Effector CD4-positive, alpha-beta T cell (primary cell): Measurements from ENCODE around the gene NDFIP2.

ENCODE experiments used
- DNase-seq: peaks from one replicate; pipeline ENCODE4 v3.0.0-alpha.2; 2020
- total RNA-seq: gene quantifications from one replicate; lab custom pipeline; 2026; lab: John Stamatoyannopoulos, UW

NDFIP2 gene, protein sequence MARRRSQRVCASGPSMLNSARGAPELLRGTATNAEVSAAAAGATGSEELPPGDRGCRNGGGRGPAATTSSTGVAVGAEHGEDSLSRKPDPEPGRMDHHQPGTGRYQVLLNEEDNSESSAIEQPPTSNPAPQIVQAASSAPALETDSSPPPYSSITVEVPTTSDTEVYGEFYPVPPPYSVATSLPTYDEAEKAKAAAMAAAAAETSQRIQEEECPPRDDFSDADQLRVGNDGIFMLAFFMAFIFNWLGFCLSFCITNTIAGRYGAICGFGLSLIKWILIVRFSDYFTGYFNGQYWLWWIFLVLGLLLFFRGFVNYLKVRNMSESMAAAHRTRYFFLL
- 24.0 reads per million, percentile 51 among the genes with 10 or more reads in this experiment for total RNA-seq

DNA sequence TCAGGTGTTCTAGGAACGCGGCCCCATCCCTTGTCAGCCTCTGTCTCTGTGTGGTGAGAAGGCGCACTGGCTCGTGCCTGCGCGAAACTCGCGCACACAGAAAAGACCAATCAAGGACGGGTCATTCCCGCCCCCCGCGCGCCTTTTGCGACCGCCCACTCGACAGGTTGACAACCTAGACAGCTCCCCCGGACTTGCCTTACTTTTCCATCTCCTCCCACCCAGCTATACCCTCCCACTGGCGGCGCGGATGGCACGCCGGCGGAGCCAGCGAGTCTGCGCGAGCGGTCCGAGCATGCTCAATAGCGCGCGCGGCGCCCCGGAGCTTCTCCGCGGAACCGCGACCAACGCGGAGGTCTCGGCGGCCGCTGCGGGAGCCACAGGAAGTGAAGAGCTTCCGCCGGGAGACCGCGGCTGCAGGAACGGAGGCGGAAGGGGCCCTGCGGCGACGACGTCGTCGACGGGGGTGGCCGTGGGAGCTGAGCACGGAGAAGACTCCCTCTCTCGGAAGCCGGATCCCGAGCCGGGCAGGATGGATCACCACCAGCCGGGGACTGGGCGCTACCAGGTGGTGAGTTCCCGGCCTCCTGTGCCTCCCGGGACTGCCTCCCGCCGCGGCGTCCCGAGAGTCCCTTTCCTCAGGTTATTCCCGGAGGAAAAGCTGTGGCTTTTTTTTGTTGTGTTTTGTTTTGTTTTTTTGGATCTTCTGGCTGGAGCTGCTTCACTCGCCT is at the start of gene NDFIP2:
Gene NDFIP2 (plus strand): TSS at position 202 of the 731 bp plus-strand sequence. CDS start 49 bp downstream, at position 251.
- DNase-seq, result peak; percentile 74

DNA sequence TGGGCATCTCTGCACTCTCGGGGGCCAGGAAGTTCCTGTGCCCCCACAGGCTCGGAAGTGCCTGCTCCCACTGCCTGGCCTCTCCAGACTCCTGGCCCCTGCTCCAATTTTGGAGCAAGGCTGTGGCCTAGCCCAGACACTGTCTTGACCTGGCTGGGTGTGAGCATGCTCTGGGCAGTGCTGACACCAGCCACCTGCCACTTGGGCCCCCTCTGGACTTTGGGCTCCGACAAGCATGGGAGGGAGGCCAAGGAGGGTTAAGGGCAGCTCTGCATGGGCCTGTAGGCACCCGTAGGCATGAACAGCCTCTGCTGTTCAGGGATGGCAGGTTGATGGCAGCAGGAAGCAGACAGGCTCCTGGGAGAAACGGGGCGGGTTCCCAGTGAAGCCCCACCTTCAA is 48.9 kb upstream of the NDFIP2 start:
- no peak for DNase-seq

DNA sequence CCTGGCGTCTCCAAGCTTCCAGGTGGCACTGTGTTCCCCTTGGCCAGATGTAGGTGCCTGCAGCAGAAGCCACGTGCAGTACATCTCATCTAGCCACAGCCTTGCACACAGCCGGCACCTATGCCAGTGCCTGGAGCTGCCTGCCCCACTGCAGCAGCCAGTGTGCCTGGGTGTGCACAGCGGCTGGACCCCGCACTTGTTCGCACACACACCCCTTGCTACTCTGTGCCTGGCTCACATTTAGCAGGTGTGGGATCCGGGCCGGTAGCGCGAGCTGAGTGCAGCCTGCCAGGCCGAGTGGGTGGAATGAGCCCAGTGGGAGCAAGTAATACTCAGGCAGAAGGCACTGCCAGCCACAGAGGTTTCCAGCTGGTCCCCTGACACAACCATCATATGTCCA is 48.0 kb upstream of the NDFIP2 start:
- DNase-seq, result no peak

DNA sequence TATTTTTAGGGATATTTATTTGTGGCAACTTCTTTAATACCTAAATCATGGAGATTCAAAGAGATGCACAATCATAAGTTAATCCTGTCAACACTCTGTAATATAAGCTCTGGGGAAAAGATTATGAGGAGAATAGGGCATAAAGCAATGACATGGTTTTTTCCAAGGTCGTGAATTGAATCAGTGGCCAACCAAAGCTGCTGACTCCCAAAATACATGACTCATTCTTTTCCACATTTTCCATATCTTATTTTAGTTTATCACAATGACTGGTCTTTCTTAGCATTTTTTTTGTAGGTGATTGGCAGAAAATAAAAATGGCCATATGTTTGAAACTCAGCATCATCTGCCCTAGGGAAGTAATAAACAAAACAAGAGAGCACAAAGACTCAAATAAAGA is 46.4 kb upstream of the NDFIP2 start:
- no peak for DNase-seq

DNA sequence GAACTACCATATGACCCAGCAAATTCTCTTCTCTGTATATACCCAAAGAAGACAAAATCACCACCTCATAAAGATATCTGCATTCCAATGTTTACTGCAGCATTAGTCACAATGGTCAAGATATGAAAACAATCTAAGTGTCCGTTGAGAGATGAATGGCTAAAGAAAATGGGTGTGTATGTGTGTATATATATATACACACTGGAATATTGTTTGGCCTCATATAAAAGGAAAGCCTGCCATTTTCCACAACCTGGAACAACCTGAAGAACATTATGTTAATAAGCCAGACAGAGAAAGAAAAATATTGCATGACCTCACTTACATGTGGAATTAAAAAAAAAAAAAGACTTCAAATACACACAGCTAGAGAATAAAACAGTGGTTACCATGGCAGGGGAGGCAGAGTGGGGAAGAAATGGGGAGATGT is 45.4 kb upstream of the NDFIP2 start:
- no peak for DNase-seq

DNA sequence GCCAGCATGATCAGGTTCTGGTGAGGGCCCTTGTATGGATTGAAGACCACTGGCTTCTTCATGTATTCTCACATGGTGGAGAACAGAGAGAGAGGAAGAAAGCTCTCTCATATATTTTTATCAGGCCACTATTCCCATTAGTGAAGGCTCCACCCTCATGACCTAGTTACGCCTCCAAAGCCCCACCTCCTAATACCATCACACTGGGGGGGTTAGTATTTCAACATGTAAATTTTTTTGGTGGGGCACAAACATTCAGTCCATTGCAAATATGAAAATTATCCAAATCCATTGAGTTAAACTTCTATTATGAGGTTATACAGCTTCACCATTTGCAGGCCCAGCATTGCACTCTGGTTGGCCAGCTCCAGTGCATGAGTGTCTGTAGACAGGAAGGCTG is 41.7 kb upstream of the NDFIP2 start:
- DNase-seq, result no peak

DNA sequence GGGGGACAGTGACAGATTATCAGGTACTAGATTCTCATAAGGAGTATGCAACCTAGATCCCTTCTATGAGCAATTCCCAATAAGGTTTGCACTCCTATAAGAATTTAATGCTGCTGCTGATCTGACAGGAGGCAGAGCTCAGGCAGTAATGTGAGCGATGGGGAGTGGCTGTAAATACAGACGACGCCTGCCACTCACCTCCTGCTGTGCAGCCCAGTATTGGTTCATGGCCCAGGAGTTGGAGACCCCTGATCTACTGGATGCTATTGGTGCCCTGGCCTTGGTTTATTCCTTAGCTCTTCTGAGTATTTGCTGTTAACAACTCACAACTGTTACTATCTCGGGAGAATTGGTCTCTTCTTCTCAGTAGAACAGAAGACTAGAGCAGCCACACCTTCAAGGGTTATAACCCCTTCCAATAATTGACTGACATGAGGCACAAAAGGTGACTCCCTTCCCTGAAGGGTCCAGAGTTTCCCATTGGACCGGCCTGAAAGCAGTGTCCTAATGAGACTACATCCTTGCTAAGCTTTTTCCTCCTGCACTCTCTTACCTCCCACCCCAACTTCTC is 39.9 kb upstream of the NDFIP2 start:
- DNase-seq, result no peak

DNA sequence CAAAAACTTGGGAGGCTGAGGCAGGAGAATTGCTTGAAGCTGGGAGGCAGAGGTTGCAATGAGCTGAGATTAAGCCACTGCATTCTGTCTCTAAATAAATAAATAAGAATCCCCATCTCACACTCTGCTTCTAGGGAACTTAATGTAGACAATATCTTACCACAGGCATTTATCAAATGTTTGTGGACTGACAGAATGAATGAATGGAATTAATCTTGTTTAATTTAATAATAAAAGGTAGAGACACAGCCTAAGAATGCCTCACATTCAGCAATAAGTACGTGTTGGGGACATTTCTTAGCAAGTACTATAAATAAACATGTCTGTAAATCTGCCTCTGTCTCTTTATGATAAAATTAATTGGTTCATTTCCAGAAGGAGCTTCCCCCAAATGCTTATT is 38.7 kb upstream of the NDFIP2 start:
- no peak for DNase-seq

DNA sequence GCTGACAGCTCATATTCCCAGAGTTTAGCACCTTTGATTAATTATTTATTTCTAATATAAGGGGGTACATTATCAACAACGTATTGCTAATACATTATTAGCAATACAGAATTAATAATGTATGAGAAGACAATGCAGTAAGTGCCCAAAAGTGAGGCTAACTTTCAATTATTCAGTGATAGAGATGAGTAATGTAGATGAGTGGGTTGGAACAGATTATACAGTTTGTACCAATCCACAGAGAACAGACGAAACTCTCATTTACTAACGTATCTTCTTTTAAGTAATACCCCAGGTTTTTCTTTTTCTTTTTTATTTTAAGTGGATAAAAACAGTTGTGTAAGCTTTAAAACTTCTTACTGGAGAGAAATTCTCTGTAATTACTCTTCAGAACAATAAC is 38.2 kb upstream of the NDFIP2 start:
- no peak for DNase-seq

DNA sequence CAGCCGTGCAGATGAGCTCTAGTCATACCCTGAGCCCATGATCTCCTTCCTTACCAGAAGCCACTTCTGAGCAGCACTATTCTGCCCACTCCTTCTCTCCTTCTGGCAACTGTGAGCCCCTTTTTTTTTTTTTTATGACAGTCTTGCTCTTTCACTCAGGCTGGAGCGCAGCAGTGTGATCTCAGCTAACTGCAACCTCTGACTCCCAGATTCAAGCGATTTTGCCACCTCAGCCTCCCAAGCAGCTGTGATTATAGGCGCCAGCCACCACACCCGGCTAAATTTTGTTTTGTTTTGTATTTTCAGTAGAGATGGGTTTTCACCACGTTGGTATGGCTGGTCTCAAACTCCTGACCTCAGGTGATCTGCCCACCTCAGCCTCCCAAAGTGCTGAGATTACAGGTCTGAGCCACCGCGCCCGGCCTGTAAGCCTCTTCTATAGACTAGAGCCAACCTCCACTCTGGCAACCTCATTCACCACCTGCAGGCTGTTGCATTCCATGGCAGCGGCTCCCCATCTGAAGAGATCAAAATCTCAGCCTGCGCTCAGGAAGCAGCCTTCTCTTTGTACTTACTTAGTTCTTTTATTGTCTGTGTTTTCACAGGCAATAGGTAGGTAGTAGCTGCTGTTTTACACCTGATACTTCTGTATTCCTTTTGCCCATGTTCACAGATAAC is 34.8 kb upstream of the NDFIP2 start:
- DNase-seq, result no peak

DNA sequence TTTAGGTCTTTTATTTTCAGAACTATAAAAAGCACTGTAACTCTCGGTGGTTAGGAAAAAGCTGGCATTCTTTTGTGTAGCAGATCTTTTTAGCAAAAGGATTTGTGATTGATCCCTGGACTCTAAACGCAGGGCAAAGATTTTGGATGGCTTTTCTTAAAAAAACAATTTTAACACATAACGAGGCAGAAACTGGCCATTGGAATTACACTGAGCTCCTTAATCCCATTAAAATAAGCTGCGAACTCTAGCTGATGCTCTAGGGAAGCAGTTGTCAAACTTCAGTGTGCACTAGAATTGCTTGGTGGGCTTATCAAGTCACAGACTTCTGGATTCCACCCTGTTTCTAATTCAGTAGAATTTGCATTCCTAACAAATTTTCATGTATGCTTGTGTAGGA is 33.8 kb upstream of the NDFIP2 start:
- DNase-seq, result no peak

DNA sequence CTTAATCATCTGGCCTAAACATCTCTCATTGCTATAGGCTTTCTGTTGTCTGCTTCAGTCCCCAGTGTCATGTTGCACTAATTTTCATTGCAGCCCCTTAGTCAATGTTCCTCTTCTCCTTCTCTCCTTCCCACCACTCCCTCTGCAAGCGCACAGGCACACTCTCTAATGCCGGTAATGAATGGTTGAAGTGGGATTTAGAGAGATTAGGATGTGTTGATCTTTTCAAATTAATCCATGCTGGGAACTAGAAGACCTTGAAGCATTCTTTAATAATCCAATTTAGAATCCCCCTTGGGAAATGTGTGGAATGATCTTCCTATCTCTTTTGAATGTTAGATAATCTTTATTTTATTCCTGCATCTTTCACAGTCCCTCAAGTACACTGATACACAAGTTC is 33.2 kb upstream of the NDFIP2 start:
- no peak for DNase-seq

DNA sequence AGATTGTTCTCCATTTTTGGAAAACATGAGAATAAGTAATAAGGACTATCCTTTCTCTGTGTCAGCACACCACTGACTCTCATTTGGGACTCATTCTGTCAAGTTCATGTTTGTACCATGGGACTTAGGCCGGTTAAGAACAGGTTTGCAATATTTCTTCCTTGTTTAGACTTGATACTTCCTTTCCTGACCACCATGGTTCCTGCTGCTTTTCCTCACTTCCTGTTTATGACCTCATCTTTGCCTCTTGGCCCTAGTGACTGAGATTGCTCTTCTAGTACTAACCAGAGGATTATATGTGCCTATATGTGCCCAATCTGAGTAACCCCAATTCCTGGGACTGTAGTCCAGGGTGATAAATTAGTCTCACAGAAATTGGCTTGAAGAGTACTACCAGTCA is 32.5 kb upstream of the NDFIP2 start:
- DNase-seq, result no peak

DNA sequence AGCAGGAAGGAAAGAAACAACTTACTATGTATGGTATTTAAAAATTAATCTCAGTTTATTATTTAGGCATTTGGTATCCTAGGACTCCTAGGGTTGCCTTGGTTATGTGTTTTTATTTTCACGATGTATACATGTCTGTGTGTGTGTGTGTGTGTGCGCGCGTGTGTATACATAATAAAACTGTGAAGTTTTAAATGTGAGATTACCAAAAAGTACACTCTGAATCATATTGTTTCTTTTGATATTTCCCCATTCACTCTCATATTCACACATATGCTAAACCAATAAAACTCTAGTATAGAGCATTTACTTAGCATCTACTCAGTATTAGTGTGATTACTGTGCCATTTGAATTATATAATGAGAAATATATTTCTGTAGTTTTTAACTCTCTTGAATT is 30.8 kb upstream of the NDFIP2 start:
- no peak for DNase-seq

DNA sequence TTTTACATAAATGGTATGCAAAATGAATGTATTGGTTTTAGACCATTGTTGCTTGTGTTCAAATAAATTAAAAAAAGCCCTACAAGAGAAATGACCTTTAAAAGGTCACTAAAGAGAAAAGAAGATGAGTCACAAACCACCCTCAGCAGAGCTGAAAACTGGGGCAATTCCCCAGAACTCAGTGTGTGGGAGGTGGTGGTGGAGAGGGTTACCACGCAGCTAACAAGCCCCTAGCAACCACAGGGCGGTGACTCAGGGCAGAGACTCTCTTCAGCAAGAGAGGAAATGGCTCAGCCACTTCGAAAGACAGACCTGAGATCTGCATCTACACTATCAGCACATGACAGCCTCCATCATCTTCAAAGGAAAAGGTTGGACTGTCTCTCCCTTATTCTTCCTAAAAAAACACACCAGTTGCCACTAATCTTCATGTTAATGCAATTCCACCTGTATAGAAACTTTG is 29.4 kb upstream of the NDFIP2 start:
- peak; percentile 75 for DNase-seq

DNA sequence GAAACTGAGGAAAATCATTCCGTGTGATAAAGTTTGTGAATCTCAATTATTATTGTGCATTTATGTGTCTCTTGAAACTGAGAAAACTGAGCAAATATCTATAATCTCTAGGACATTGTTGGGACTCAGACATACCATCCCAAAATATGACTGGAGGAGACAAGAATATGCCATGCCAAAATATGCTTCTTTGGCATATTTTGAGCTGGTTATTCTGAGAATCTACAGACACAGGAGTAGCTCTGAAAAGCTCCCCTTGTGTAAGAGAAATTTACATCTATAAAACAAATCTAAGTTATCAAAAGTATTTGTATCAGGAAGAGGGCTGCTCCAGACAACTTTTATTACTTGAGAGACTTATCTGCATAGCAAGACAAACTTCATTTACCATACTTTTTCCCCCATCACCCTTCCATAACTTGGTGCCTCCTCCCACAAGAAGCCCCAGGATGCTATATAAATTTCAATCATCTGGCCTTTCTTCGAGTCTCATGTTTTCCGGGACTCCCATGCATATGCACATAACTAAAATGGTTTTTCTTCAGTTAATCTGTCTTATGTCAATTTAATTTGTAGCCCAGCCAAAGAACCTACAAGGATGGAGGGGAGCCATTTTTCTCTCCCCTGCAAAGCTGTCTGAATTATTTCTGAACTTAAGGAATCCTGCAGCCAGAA is 28.6 kb upstream of the NDFIP2 start:
- no peak for DNase-seq

DNA sequence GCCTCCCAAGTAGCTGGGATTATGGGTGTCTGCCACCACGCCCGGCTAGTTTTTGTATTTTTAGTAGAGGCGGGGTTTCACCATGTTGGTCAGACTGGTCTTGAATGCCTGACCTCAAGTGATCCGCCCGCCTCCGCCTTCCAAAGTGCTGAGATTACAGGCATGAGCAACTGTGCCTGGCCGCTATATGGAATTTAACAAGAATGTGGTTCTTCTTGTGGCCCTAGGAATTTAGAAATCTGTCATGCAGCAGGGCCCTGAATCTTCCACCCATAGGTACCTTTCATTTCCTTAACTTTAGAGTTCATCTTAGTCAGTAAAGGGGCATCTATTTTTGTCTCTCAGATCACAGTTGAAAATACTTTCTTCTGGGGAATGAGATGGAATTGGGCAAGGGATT is 25.6 kb upstream of the NDFIP2 start:
- no peak for DNase-seq

DNA sequence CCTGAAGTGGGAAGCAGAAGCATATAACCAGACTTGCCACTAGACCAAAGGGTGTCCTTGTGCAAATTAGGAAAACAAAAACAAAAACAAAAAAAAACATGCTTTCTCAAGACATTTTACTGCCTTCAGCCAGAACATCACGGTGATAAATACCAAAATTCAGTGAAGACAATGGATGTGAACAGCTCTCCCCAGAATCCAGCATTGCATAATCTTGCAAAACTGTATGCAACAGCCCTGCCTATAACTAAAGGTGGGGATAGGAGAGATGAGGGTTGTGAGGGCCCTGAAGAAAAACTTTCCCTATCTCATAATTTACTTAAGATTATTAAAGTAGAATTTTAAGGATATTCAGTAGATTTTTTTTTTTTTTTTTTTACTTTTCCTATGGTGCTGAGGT is 24.9 kb upstream of the NDFIP2 start:
- no peak for DNase-seq

DNA sequence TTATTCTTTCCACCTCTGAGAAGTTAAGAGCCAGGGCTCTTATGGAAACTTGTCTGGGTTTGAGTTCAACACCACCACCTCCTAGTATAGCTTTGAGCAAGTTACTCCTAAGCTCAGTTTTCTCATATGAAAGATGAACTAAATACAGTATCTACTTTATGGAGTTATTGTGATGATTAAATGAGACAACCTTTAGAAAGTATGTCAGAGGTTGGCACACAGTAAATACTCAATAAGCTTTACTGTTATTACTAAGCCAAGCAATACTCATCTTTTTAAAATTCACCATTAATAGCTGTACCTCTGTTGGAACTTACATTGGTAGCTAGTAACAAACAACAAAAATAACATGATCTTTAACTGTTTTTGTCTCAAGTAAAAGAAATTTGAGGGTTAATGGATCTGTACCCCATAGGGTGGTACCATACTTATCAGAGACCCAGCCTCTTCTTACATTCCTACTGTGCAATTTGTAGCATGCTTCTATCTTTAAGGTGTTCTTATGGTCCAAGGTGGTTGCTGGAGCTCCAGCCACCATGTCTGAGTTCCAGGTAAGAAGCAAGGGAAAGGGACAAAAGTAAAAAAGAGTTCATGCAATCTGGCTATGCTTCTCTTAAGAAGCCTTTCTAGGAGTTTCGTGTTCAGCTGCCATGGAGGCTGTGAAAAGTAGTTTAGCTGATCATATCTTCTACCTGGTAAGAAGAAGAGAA is 24.1 kb upstream of the NDFIP2 start:
- no peak for DNase-seq

DNA sequence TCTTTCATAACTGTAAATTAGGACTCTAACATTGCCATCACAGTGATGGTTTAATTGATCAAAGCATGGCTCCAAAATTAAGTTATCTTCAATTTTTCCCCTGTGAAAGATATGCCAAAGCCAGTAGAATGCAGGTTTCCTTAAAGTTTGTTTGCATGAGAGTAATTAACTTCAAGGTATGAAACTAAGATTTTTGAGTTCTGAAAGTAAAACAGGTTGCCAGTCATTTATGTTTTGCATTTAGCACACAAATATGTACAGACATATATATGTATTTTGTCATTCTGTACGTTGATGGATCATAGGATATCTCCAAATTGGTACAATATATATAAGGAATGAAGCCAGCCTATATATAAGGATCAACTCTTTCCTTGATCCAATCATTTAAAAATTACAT is 23.6 kb upstream of the NDFIP2 start:
- DNase-seq, result no peak

DNA sequence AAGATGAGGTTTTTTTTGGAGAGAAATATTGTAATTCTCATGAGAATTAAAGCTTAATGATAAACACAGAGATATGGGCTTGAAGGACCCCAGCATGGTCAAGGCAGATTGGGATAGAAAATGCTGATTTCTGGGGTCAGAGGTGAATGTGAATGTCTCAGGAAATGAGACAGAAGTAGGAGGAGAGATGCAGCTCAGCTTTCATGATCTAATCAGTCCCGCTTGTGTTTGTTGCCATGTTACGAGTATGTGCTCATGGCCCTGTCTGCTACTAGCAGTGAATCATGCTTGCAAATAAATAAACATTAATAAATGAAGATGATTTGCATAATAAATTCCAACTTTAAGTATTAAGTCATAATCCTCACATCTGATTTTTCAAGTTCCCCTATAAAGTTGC is 23.0 kb upstream of the NDFIP2 start:
- no peak for DNase-seq

DNA sequence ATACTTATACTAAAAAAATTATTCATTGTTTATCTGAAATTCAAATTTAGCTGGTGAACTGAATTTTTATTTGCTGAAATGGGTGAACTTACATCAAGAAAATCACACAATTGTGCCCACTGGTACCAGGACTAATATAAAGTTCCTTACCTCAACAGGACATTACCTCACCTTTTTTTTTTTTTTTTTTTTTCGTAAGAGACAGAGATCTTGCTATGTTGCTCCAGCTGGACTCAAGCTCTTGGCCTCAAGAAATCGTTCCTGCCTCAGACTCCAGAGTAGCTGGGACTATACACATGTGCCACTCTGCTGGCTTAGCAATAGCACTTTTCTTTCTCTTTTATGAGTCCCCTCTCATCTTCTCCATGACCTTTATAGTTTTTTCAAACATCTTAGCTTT is 22.5 kb upstream of the NDFIP2 start:
- no peak for DNase-seq
